NCI-H1930 (cell line): ENCODE measurements around the gene PMPCA.

Source experiments
- DNase-seq, 2 experiments: peaks; one replicate each; lab custom pipeline; 2025; lab: John Stamatoyannopoulos, UW

The PMPCA gene

GRCh38 chr9:136456258-136456657 lies 45.8 kb downstream of the PMPCA start:
- DNase-seq: no peak

GRCh38 chr9:136457326-136457725 lies 46.9 kb downstream of the PMPCA start:
- DNase-seq: no peak

DNA sequence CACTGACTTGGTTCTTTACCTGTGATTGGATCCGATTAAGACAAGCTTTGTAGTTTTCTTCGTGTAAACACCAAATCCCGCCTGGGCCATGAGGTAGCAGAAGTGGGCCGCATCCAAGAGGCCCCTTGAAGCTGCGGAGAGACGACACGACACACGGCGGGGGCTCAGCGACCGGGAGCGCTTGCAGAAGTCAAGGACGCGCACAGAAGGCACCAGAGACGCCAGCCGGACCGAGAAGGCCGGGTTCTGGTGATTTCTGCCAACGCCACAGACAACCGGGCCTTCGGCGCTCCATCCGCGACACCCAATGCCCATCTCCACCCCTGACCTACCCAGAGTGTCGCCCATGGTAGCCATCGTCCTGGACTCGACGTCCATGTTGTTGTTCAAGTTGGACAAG lies 49.0 kb downstream of the PMPCA start:
- DNase-seq: no peak

- no peak for DNase-seq
Measured at GRCh38 chr9:136460772-136461325, 50.4 kb downstream of the PMPCA start.

DNA sequence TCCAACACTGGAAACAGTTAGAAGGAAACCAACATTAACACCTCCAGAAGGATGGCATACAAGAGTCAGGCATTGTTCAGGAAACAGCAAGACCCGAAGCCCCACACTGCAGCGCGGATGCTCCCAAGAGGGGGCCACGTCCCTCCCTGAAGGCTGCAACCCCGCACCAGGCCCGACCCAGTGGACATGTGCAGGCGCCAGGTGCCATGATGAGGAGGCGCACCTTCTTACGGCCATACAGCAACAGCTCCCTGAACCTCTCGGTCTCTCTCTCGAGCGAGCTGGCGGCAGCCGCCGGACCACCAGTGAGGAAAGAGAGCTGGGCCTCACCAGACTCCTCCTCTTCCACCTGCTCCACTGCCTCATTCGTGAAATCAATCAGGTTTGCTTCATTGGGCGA lies 52.2 kb downstream of the PMPCA start:
- DNase-seq: no peak

- no peak for DNase-seq
Measured at GRCh38 chr9:136463578-136463977, 53.1 kb downstream of the PMPCA start.

DNA sequence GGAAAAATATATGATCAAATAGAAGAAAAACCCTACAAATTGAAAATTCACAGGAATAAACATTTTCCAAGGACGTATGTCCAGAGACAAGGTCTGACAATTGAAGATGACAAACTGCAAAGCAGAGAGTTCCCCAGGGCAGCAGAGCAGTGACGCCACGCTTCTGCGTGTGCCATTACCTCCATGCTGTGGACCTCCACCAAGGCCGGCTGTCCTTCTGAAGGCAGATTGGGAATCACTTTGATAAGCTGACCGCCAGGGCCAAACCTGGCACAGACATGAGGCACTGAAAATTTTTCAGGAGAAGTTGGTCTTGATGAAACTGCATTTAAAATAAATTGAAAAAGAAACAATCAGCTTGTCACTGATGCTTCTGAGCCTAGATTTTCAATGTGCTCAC lies 53.8 kb downstream of the PMPCA start:
- no peak for DNase-seq

GRCh38 chr9:136465500-136466154 lies 55.2 kb downstream of the PMPCA start:
- DNase-seq: no peak

DNA sequence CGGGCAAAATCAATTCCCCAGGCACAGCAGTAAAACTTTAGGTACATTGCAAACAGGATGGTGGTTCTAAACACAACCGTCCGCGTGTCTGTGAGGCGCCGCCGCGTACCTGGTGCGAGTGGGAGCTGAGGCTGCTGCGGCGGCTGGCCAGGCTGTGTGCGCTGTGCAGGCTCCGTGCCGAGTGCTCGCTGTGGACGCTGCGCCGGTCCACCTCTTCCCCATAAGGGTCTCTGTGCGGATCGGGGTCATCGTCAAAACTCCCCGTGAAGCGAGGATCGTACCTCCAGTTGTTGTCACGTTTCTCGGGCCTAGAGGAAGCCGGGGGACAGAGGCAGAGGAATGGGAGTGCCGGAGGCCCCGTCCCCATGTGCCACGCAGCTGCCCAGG lies 55.7 kb downstream of the PMPCA start:
- no peak for DNase-seq

- no peak for DNase-seq
Measured at GRCh38 chr9:136467766-136468165, 57.3 kb downstream of the PMPCA start.

DNA sequence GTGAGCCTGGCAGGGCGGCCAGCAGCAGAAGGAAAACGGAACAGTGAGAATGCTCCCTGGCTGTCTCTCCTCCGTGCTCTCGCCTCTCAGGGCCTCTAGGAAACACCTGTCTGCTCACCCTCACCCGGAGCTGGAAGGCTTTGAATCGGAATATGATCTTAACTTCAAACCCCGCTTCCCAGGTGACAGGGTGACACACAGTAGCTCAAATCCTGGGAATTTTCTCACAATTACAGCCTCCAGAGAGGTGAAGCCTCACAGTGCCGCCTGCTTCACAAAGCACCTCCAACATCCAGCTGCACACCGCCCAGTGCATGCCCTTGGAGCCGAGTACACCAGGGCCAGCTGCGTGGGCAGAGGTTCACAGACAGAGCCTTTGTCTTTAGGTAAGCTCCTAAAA lies 59.9 kb downstream of the PMPCA start:
- DNase-seq: no peak

- no peak for DNase-seq
Measured at GRCh38 chr9:136470792-136471469, 60.5 kb downstream of the PMPCA start.

- no peak for DNase-seq
Measured at GRCh38 chr9:136471802-136472487, 61.5 kb downstream of the PMPCA start.

GRCh38 chr9:136472640-136473353 lies 62.3 kb downstream of the PMPCA start:
- no peak for DNase-seq

DNA sequence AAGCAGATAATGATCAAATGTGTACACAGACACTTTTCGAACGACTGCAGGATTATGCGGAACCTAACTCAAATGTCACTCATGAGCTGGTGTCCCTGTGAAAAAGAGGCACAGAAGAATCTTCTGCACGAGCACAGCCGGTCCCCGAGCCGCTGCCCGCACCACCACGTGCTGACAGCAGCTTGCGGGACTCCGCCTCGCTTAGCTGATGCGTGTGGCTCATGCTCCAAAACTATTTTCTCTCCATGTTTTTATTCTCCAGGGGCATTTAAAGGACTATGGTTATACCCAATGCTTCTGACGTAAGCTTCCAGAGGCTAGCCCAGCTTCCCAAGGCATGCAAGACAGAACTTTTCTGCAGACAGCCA lies 62.9 kb downstream of the PMPCA start:
- no peak for DNase-seq
